ENCODE results near the gene ERI3.

ERI3 gene

GRCh38 chr1:44268054-44268453, 87.0 kb downstream of the ERI3 start:
- DNase-seq (ENCODE audit: low spot score): no peak
- ChIA-PET CTCF (interaction anchor here (0.6 to 1.6 kb wide), 2 partner anchors 11 to 419 kb away, joined by 3 read pairs; no protein-coding TSS in a partner anchor), POLR2A (ENCODE audit: low non-redundant PET) (no interaction called here)
- no peak overlapping the region for H3K27ac ChIP-seq
- no peak for TF ChIP-seq CTCF (conservative IDR thresholded peaks at IDR 0.05; ENCODE audit: low read depth)

GRCh38 chr1:44267438-44267837, 87.6 kb downstream of the ERI3 start:
- H3K27ac ChIP-seq: no peak overlapping the region
- ChIA-PET CTCF (interaction anchor here (0.8 to 1.6 kb wide), 2 partner anchors 10 to 240 kb away, joined by 3 read pairs; no protein-coding TSS in a partner anchor), POLR2A (ENCODE audit: low non-redundant PET) (no interaction called here)
- no peak for TF ChIP-seq CTCF (conservative IDR thresholded peaks at IDR 0.05; ENCODE audit: low read depth)
- no peak for DNase-seq (ENCODE audit: low spot score)

- TF ChIP-seq CTCF (conservative IDR thresholded peaks at IDR 0.05; ENCODE audit: low read depth): no peak
- H3K27ac ChIP-seq: no peak overlapping the region
- POLR2A ChIA-PET (ENCODE audit: low non-redundant PET): no interaction called here
- CTCF ChIA-PET: interaction anchor here (0.6 to 0.8 kb wide), 2 partner anchors 21 to 240 kb away, joined by 3 read pairs; no protein-coding TSS in a partner anchor
- DNase-seq (ENCODE audit: low spot score): no peak
Measured at GRCh38 chr1:44266400-44267344, 88.4 kb downstream of the ERI3 start.

GRCh38 chr1:44265656-44266358, 89.2 kb downstream of the ERI3 start:
- DNase-seq (ENCODE audit: low spot score): no peak
- CTCF ChIA-PET: interaction anchor here (0.6 kb wide), 1 partner anchor 10 kb away, joined by 3 read pairs; no protein-coding TSS in a partner anchor
- POLR2A ChIA-PET (ENCODE audit: low non-redundant PET): no interaction called here
- H3K27ac ChIP-seq: no peak overlapping the region
- no peak for TF ChIP-seq CTCF (conservative IDR thresholded peaks at IDR 0.05; ENCODE audit: low read depth)

- TF ChIP-seq CTCF (conservative IDR thresholded peaks at IDR 0.05; ENCODE audit: low read depth): no peak
- no peak overlapping the region for H3K27ac ChIP-seq
- no peak for DNase-seq (ENCODE audit: low spot score)
- CTCF ChIA-PET: no interaction called here
- POLR2A ChIA-PET (ENCODE audit: low non-redundant PET): no interaction called here
Measured at GRCh38 chr1:44264451-44264771, 90.6 kb downstream of the ERI3 start.

GRCh38 chr1:44263568-44264450, 91.2 kb downstream of the ERI3 start:
- H3K27ac ChIP-seq: no peak overlapping the region
- CTCF ChIA-PET: no interaction called here
- POLR2A ChIA-PET (ENCODE audit: low non-redundant PET): no interaction called here
- no peak for TF ChIP-seq CTCF (conservative IDR thresholded peaks at IDR 0.05; ENCODE audit: low read depth)
- no peak for DNase-seq (ENCODE audit: low spot score)
